ENCODE measurements around the gene MSLN.

GRCh38 chr16:803754-804080, 43.2 kb downstream of the MSLN start:
- TF ChIP-seq, protein P1, sequence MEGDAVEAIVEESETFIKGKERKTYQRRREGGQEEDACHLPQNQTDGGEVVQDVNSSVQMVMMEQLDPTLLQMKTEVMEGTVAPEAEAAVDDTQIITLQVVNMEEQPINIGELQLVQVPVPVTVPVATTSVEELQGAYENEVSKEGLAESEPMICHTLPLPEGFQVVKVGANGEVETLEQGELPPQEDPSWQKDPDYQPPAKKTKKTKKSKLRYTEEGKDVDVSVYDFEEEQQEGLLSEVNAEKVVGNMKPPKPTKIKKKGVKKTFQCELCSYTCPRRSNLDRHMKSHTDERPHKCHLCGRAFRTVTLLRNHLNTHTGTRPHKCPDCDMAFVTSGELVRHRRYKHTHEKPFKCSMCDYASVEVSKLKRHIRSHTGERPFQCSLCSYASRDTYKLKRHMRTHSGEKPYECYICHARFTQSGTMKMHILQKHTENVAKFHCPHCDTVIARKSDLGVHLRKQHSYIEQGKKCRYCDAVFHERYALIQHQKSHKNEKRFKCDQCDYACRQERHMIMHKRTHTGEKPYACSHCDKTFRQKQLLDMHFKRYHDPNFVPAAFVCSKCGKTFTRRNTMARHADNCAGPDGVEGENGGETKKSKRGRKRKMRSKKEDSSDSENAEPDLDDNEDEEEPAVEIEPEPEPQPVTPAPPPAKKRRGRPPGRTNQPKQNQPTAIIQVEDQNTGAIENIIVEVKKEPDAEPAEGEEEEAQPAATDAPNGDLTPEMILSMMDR (IDR thresholded peaks at IDR 0.05; ENCODE audit: insufficient read depth, low read length, poor library complexity, severe bottlenecking): no peak
- no peak for TF ChIP-seq EZH2phosphoT487 (conservative IDR thresholded peaks at IDR 0.05; ENCODE audit: low read length)

Measured in SU-DHL-6 (cell line).